ENCODE measurements around the gene LYSMD2.

- TF ChIP-seq CTCF (IDR thresholded peaks at IDR 0.05) (no peak), POLR2A (IDR thresholded peaks at IDR 0.05) (no peak)
Measured at GRCh38 chr15:51749307-51749706, 11.9 kb upstream of the LYSMD2 start.
